ENCODE data around the gene PRKAA1.

Gene PRKAA1

DNA sequence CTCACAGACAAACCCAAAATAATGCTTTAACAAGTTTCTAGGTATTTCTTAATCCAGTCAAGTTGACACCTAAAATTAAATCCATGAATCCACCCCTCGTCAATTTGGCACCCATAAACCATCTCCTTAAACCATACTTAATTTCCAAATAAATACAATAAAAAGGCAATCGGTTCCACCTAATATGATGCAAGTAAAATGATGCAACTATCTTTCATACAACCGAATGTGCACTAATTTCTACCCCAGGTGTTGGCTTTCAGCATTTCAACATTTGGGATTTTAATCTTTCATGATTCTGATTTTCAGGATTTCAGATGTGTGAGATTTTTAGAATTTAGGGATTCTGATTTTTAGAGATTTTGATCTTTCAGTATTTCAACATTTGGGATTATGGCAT, 17.3 kb downstream of the PRKAA1 start:
- Histone ChIP-seq H3K9me3 (ENCODE audit: insufficient read depth, low read length, severe bottlenecking) (no peaks in the 10 kb centered on the region), H2AFZ (ENCODE audit: low read depth, low read length) (no peak overlapping the region), H3K27me3 (ENCODE audit: insufficient read depth, low read length, poor library complexity) (no peaks in the 10 kb centered on the region), H3K36me3 (ENCODE audit: insufficient read depth, low read length) (peaks cover 11% of the 10 kb centered on the region), H4K20me1 (ENCODE audit: insufficient read depth, low read length) (peaks cover 47% of the 10 kb centered on the region), H3K79me2 (ENCODE audit: insufficient read depth, low read length) (peaks cover 87% of the 10 kb centered on the region), H3K9ac (ENCODE audit: low read depth, low read length) (no peak overlapping the region), H3K4me2 (ENCODE audit: insufficient read depth, low read length) (no peak overlapping the region), H3K27ac (ENCODE audit: low read length) (no peak overlapping the region), H3K4me1 (ENCODE audit: insufficient read depth, low read length) (no peaks in the 10 kb centered on the region), H3K4me3 (ENCODE audit: low read depth in 1 of 2, low read length in 2 of 2) (no peak overlapping the region)
- ATAC-seq (ENCODE audit: insufficient read depth, low read depth) (no peak), DNase-seq (no peak)
- TF ChIP-seq CTCF (IDR thresholded peaks at IDR 0.05; ENCODE audit: borderline replicate concordance, extremely low read depth, low read length, poor library complexity, severe bottlenecking) (no peak), EZH2 (IDR thresholded peaks at IDR 0.05; ENCODE audit: borderline replicate concordance, low read depth, low read length, severe bottlenecking) (no peak)

DNA sequence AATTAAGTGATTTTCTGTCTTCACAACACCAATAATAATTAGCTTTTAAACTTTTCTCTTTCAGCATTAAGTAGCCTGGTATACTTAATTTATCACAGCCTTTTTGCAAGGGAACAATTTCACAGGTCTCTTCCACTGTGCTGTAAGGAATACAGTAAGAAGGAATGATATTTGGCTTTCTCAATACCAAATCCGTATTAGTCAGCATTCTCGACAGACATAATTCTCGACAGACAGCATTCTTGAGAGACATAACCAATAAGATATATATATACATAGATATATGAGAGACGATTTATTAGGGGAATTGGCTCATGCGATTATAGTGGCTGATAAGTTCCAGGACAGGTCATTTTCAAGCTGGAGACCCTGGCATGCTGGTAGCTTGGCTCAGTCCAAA, 18.0 kb downstream of the PRKAA1 start:
- peaks cover 81% of the 10 kb centered on the region for H3K79me2 ChIP-seq (ENCODE audit: insufficient read depth, low read length)
- H3K9ac ChIP-seq (ENCODE audit: low read depth, low read length): no peak overlapping the region
- ATAC-seq (ENCODE audit: insufficient read depth, low read depth): no peak
- no peak overlapping the region for H3K4me2 ChIP-seq (ENCODE audit: insufficient read depth, low read length)
- no peak for DNase-seq
- TF ChIP-seq CTCF (IDR thresholded peaks at IDR 0.05; ENCODE audit: borderline replicate concordance, extremely low read depth, low read length, poor library complexity, severe bottlenecking) (no peak), EZH2 (IDR thresholded peaks at IDR 0.05; ENCODE audit: borderline replicate concordance, low read depth, low read length, severe bottlenecking) (no peak)
- H2AFZ ChIP-seq (ENCODE audit: low read depth, low read length): no peak overlapping the region
- H3K27ac ChIP-seq (ENCODE audit: low read length): no peak overlapping the region
- H4K20me1 ChIP-seq (ENCODE audit: insufficient read depth, low read length): peaks cover 40% of the 10 kb centered on the region
- no peaks in the 10 kb centered on the region for H3K4me1 ChIP-seq (ENCODE audit: insufficient read depth, low read length)
- no peaks in the 10 kb centered on the region for H3K27me3 ChIP-seq (ENCODE audit: insufficient read depth, low read length, poor library complexity)
- peaks cover 17% of the 10 kb centered on the region for H3K36me3 ChIP-seq (ENCODE audit: insufficient read depth, low read length)
- H3K9me3 ChIP-seq (ENCODE audit: insufficient read depth, low read length, severe bottlenecking): no peaks in the 10 kb centered on the region
- no peak overlapping the region for H3K4me3 ChIP-seq (ENCODE audit: low read depth in 1 of 2, low read length in 2 of 2)

DNA sequence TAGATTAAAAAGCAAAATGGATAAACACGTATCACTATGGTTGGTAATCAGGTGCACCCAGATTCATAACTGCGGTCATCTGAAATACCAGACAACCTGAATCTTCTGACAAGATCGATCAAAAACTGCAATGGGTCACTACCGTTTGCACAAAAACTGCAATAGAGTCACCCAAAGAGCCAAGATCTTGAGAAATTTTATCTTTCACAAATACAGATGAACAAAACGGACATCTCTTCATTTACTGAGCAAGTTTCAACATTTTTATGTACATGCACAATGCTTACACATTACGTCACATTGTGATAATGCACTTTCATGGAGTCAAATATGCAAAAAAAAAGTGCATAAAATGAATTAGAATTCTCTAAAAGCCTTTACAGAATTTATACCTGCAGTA, 18.6 kb downstream of the PRKAA1 start:
- Histone ChIP-seq H3K27ac (ENCODE audit: low read length) (no peak overlapping the region), H3K4me2 (ENCODE audit: insufficient read depth, low read length) (no peak overlapping the region), H2AFZ (ENCODE audit: low read depth, low read length) (no peak overlapping the region), H3K79me2 (ENCODE audit: insufficient read depth, low read length) (peaks cover 74% of the 10 kb centered on the region), H3K9ac (ENCODE audit: low read depth, low read length) (no peak overlapping the region), H4K20me1 (ENCODE audit: insufficient read depth, low read length) (peaks cover 39% of the 10 kb centered on the region), H3K27me3 (ENCODE audit: insufficient read depth, low read length, poor library complexity) (no peaks in the 10 kb centered on the region), H3K4me3 (ENCODE audit: low read depth in 1 of 2, low read length in 2 of 2) (no peak overlapping the region), H3K9me3 (ENCODE audit: insufficient read depth, low read length, severe bottlenecking) (no peaks in the 10 kb centered on the region), H3K36me3 (ENCODE audit: insufficient read depth, low read length) (peaks cover 24% of the 10 kb centered on the region), H3K4me1 (ENCODE audit: insufficient read depth, low read length) (no peaks in the 10 kb centered on the region)
- no peak for TF ChIP-seq EZH2 (IDR thresholded peaks at IDR 0.05; ENCODE audit: borderline replicate concordance, low read depth, low read length, severe bottlenecking)
- TF ChIP-seq CTCF (IDR thresholded peaks at IDR 0.05; ENCODE audit: borderline replicate concordance, extremely low read depth, low read length, poor library complexity, severe bottlenecking): no peak
- ATAC-seq (ENCODE audit: insufficient read depth, low read depth) (no peak), DNase-seq (no peak)

GRCh38 chr5:40778133-40778532, 20.0 kb downstream of the PRKAA1 start:
- Histone ChIP-seq H3K36me3 (ENCODE audit: insufficient read depth, low read length) (peaks cover 35% of the 10 kb centered on the region), H2AFZ (ENCODE audit: low read depth, low read length) (no peak overlapping the region), H4K20me1 (ENCODE audit: insufficient read depth, low read length) (peaks cover 28% of the 10 kb centered on the region), H3K27me3 (ENCODE audit: insufficient read depth, low read length, poor library complexity) (no peaks in the 10 kb centered on the region), H3K79me2 (ENCODE audit: insufficient read depth, low read length) (peaks cover 60% of the 10 kb centered on the region), H3K9ac (ENCODE audit: low read depth, low read length) (no peak overlapping the region), H3K27ac (ENCODE audit: low read length) (no peak overlapping the region), H3K4me3 (ENCODE audit: low read depth in 1 of 2, low read length in 2 of 2) (no peak overlapping the region), H3K4me1 (ENCODE audit: insufficient read depth, low read length) (no peaks in the 10 kb centered on the region), H3K9me3 (ENCODE audit: insufficient read depth, low read length, severe bottlenecking) (no peaks in the 10 kb centered on the region), H3K4me2 (ENCODE audit: insufficient read depth, low read length) (no peak overlapping the region)
- DNase-seq: no peak
- TF ChIP-seq EZH2 (IDR thresholded peaks at IDR 0.05; ENCODE audit: borderline replicate concordance, low read depth, low read length, severe bottlenecking): no peak
- no peak for TF ChIP-seq CTCF (IDR thresholded peaks at IDR 0.05; ENCODE audit: borderline replicate concordance, extremely low read depth, low read length, poor library complexity, severe bottlenecking)
- ATAC-seq (ENCODE audit: insufficient read depth, low read depth): no peak
